Stimulated activated naive CD4-positive, alpha-beta T cell (primary cell): ENCODE data around the gene C9orf153.
"Not testable (repeated sequence)": the region's sequence is repeated elsewhere in the genome, so short reads cannot be mapped to it uniquely, and the experiment has no call there.

Experiments used
- DNase-seq, 6 experiments: peaks; one replicate each; lab custom pipeline; 2025; lab: John Stamatoyannopoulos, UW

The C9orf153 gene

DNA sequence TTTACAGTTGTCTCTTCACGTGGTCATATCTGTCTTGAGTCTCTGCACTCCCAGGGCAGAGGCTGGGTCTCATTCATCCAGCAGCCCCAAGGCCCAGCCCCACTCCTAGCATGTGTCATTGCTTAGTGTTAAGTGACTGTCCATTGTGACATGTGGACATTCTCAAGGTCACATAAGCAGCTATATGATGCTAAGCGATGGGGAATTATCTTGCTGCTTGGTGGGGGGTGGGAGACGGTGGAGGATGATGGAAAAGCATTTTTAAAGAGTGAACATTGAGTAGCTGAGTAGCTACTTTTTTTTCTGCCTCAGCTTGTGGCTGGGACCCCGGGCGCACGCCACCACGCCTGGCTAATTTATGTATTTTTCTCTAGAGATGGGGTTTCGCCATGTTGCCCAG is at the start of gene C9orf153:
Gene C9orf153 (minus strand): TSS at position 101 of the 400 bp plus-strand sequence. CDS start 30,054 bp downstream, outside the sequence.
- no peak for DNase-seq

DNA sequence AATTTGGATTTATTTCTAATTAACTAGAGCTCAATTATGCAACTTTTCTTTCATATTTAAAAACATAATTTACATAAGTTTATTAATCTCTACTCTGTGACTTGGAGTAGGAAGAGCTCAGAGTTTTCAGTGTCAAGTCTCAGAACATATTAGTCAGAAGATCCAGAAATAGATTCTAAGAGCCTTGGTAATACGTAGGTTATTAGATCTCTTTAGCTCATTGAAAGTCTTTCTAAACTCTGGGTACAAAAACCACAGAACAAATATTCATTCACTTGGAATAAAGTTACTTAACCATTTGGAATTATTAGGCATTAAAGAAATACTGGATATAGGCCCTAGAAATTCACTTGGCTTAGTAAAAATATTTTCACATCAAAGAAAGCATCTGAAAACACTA is 49.2 kb upstream of the C9orf153 start:
- no peak for DNase-seq

DNA sequence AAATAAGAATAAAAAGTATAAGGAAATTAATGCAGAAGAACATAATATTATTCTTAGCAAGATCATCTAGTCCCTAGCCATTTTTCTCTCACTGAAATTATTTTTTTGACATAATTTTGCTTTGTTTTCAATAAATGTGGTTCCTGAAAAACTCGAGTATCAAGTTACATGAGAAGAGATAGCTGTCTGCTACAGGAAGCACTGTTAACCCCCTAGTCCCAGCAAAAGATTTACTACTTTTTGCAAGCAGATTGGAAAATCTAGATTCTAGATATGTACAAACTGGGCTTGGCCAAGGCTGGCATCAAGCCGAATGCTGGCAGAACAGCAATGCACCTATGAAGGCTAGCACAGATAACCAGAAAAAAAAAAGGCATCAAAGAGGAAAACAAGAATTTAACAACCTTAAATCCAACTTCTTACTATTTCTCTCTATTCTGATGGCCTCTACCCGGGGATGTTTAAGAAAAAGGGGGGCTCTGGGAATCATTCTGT is 44.8 kb upstream of the C9orf153 start:
- DNase-seq = no peak

DNA sequence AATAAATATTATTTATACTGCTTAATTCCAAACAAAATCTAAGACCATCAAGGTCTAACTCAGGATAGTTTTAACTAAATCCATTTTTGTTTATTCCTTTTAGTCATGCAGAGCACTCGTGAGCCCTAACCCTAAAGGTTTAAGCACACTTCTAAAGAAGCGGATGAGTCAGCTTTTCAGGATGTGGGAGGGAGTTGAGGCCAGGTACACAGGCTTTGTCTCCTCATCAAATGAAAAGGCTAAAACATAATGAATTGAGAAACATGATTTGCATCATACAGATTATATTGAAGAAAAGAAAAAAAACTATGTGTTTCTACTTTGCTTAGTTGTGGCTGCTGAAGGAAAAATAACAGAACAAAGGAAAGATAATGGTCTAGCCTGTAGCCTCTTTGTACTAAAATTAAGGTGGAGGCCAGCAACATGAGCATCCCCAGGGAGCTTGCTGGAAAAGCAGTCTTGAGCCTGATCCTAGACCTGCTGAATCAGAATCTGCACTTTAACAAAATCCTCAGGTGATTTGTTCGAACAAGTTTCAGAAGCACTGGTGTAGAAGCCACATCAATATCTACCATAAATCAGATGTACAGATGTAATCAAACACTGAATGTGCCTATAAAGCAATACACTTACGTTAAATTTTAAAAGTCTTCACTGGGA is 44.0 kb upstream of the C9orf153 start:
- peak in 2 of 6 experiments; percentile 16 to 21 for DNase-seq

DNA sequence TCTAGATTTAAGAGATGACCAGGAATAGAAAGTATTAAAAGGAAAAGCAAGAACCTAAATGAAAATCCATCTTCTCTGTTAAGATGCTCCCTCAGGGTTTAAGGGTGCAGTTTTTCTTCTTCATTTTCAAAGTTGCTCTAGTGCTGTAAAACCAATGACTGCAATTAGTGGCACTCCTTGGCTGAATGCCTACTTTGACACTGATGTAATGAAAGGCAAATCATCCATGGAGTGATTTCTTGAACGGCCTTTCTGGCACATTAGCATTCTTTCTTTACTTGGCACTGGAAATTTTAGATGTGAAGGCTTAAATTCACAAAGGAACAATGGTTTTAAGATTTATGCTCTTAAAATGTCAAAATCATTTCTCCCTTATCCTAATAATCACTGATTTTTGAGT is 42.2 kb upstream of the C9orf153 start:
- no peak for DNase-seq

DNA sequence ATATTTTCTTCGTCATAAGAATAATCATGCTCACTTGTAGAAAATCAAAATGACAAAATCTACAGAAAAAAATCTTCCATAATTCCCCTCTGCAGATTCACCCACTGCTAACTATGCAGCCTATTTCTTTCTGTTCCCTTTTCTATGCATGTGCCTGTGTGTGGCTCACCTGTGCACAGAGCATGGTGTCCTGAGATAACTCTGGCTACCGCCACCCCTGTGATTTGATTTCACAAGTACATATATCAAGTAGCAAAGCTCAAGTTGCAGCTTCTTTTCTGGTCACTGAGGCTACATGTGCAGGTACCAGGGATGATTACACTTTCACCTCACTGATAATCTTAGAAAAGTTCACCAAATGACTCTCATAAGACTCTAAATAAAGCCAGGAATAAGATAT is 41.2 kb upstream of the C9orf153 start:
- DNase-seq = no peak

DNA sequence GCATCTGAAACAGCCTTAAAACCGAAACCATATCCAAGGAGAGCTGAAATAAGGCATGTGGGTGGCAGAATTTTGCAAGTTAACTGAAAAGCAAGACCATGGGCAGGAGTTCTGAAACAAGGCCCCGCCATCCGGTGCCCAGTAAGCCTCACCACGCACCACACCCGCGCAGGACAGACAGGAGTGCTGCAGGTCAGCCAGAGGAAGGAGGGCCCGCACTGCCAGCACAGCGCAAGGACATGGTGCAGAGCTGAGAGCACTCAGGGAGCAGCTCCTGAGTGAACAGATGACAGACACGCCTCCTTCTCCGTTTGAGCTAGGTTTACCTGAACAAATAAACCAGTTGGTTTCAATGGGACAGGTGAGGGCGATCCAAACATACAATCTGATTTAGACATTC is 39.4 kb upstream of the C9orf153 start:
- no peak for DNase-seq

DNA sequence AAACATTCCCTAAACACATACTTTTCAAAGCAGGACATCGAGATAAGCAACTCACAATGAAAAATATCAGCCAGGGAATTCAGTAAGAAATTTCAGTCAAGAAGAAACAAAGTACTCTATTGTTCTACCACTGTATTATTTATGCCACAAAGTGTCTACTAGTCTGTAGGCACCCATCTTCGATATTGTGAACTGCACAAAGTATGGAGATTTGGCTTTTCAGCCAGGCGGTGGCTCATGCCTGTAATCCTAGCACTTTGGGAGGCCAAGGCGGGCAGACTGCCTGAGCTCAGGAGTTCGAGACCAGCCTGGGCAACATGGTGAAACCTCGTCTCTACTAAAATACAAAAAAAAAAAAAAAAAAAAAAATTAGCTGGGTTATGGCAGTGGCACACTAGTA is 30.9 kb upstream of the C9orf153 start:
- DNase-seq = not testable (repeated sequence)

DNA sequence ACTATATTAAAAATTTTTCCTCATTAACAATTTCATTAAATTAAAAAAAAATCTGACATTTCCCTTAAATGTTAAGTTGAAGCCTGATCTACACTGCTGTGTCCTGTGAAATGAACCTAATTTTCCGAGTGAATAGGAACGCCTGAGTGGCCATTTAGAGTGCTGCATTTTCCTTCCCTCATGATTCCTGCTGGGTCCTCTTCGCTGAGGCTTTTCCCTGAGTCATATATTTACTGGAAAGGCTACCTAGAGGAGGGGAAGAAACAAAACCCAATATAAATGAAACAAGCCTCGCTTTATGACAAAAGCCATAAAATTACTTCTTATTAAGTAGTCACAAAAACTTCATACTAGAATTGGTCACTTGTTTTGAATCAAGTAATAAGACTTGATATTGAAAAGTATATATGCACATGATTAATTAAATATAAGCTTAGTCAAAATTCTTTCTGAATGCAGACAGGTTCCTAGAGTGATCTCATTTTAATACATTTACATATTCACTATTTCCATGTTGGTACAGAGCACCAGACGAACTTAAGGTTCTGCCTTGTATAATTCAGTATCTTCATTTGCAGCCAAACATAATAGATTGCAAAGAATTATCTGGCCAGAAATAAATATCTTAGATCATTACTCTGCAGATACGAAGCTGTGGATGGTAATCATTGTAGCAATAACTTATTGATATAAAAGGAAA is 29.2 kb upstream of the C9orf153 start:
- DNase-seq = no peak

DNA sequence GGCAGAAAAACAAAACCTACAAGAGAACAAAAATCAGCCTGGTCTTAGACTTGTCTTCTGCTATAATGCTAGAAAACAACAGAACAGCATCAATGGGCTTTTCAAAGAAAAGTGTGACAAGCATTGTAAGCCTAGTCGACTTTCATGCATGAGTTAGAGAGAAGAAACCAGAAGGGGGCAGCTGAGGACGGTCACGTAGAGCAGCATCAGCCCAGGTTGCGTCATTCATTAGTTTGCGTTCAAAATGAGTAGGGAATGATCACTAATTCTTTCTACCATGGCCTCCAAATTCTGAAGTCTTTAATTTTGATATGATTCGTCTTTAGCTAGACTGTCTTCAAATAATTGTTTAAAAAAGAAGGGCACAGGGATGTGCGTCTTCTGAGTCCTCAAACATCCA is 27.6 kb upstream of the C9orf153 start:
- peak in 2 of 6 experiments; percentile 5 to 12 for DNase-seq

DNA sequence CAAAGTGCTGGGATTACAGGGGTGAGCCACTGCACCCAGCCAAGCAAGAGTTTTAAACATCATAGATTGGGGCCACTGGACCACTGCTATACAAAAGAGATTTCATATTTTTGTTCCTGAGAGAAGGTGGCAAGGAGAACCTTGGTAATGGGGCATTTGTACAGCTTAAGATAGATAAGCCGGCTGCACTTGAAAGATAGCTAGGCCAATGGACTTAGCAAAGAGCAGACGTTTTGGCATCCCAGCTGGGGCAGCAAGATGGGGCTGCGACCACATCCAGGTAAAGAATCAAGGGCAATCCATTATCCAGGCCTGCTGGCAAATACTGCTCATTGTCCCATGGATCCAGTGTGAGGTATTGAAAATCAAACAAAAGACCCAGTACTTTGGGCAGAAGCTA is 26.8 kb upstream of the C9orf153 start:
- no peak for DNase-seq

DNA sequence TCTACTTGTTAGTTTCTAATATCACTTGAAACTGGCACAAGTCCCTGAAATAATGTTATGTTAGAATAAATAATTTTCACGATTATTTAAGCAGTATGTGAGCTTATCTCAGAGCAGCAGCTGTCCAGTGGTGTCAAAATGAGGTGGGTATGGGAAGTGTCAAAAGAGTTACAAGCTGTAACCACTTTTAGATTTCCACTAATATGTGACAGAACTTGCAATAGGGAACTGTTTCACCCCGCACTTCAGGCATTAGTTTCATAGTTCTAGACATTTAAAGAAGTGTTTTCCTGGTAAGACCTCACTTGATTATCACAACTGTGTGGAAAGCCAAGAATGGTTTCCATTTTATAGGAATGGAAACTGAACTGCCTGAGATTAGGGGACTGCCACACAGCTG is 25.8 kb upstream of the C9orf153 start:
- DNase-seq = no peak

DNA sequence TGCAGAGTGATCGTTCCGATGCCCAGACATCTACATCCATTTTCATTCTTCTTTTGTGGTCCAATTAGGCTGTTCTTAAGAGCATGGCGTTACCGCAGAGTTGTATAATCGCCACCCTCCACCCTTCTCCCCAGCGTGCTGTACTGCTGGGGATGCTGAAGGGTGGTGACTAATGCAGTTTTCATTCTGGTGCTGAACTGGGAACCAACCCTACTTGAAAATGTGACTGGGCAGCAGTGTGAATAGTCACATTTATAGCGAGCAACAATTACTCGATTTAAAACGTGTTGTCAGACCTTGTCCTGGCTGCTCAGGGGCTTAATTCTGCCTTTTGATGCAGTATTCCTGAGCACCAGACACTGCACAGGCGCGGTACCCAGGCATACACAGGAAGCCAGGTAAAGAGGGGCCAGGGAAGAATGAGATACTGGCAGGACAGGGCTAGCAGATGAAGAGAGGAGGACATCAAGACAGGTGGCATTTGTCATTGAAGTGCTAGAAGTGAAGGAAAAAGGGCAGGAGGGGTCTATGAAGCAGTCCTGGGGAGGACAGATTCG is 23.6 kb upstream of the C9orf153 start:
- no peak for DNase-seq

DNA sequence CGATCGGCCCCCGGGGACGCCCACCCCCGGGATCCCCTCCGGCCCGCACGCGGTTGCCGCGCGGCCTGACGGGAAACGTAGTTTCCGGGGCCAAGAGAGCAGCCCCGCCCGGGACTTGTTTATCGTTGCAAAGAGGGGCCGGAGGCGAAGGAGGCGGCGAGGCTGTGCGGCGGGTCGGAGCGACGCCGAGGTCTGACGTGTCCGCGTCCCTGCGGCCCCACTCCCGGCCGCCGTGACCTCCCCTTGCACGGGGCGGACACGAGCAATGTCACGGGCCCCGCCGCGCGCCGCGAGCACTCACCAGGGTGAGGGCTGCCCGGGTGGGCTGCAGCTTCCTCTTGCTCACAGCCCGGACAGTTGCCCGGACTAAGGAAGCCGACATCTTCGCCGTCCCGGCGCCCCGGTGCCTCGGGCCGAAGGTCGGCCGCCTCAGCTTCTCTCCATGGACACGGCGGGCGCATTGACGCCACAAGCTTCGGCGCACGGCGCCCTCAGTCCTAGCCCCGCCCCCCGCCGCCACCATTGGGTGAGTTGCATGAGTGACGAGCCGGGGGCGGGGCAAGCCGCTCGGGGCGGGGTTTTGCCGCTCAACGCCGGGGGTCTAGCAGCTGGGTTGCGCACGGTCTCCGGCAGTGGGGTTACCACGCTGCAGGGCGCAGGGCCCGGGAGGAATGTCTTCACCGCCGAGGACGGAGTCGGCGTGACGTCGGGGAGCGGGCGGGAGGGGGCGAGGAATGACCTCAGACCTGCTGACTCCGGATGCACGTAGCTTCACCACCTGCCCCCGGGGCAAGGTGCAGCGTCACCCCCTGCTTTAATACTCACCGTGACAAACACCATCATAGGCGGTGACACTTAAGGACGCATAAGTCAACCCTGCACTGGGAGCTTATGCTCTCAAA is 22.9 kb upstream of the C9orf153 start, which contains the start of gene ISCA1:
Gene ISCA1 (minus strand): TSS at position 462 of the 902 bp plus-strand sequence. CDS start 80 bp downstream, at position 382.
- peak; percentile 95 to 99 (median 98) for DNase-seq

DNA sequence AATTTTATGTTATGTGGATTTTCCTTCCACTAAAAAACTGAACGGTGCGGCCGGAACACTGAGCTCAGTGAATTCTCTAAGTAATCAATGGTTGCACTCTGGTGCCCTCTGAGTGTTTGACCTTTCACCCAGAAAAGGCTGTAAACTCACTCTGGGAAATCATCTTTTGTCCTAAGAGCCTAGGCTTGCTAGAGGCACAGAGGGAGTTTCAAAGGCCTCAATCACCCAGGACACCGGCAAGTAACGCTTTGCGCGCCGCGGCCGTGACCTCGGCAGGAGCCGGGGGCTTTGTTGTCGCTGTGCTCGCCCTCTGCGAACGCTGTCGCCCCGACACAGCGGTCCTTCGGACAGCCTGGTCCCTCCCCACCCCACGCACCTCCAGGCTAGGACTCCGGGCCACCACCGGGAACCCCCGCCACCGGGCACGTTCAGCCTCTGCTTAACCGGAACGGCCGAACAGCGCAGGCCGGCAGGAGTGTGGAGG is 22.2 kb upstream of the C9orf153 start:
- DNase-seq = no peak

DNA sequence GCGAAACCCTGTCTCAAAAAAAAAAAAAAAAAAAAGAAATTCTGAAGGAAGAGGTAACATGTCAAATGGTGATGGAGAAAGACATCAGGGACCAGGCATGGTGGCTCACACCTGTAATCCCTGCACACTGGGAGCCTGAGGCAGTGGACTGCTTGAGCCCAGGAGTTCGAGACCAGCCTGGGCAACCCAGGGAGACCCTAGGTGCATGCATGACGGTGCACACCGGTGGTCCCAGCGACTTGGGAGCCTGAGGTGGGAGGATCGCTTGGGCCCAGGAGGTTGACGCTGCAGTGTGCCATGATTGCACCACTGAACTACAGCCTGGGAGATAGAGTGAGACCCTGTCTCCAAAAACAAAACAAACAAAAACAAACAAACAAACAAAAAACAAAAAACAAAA is 21.1 kb upstream of the C9orf153 start:
- no peak for DNase-seq

DNA sequence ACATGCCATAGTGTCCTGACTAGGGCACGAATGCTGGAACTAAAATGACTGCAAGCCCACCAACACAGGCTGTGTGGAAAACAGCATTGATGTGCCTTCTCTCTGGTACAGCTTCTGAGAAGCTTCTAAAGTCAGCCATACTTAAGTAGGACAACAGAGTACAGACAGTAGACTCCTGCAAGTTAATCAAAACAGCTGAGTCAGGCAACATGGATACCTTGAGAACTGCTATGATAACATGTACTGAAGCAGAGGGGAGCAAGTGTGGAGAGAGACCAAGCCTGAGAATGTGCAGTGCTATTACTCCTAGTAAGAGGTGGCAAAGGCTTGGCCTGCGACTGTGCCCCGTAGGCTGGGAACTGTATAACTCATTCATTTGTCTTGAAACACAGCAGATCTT is 20.4 kb upstream of the C9orf153 start:
- DNase-seq = no peak

DNA sequence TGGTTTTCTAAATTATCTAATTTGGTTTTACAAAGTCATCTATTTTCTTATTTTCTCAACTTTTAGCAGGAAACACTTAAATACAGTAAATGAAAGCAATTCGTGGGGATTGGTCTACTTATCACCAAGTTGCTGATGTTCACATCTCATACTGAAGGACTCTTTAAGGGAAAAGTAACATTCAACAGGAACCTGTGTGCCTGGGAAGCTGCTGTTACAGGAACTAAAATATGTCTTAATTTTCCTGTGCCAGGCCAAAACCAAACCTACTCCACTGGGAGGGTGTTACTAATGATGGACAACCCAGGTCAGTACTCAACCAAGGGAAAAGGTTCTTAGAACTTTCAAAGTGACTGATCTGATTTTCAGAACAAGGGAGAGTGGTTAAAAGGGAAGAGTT is 17.6 kb upstream of the C9orf153 start:
- no peak for DNase-seq

DNA sequence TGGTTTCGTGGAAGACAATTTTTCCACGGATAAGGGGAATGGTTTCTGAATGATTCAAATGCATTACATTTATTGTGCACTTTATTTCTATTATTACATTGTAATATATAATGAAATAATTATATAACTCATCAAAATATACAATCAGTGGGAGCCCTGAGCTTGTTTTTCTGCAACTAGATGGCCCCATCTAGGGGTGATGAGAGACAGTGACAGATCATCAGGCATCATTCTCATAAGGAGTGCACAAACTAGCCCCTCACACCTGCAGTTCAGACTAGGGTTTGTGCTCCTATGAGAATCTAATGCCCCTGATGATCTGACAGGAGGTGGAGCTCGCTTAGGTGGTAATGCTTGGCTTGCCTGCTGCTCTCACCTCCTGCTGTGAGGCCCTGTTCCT is 16.5 kb upstream of the C9orf153 start:
- no peak for DNase-seq

DNA sequence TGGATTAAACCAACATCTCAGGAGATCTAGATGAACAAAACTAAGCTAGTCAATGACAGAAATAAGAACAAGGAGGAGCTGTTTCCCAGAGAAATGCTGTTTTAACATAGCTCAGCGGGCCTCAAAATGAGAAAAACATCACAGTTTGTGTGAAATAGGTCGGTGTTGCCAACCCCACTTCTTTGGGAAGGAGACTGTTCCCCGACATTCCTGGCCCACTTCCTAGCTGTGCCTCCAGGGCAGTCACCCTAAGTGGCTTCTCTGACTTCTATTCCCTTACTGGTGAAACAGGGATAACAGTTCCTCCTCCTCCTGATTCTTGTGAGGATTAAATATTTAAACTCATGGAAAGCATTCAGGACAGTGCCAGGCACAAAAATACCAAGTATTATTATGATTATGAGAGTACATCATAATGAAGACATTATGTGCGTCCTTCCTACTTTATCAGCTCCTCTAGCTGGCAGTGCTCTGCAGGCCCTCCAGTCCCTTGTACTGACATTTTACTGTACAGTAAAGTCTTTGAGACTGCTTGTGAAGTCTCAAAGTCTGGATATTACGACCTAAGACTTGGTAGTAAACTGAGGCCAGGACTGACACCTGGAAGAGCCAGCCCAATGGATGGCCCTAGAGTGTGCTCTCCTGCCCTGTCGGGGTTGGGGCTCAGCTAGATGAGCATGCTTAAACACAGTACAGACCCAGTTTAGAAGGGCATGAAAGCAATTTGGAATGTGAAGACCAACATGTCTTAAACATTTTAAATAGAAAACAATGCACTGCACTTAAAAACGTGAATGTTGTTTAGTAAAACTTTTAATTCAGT is 15.6 kb upstream of the C9orf153 start:
- no peak for DNase-seq

DNA sequence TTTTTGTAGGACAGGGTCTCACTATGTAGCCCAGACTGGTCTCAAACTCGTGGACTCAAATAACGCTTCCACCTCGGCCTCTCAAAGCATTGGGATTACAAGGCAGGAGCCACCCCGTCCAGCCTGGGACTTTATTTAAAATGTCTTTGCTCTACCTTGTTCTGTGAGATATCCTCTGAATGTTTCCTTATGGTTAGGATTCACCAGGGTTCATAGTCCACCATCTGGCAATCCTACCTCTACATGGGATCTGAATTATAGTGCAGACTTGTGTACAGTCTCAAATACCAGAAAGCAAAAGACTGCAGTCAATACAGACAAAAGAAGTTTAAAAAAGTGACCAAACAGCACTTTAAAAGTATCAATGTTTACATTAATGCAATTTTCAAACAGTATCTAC is 12.8 kb upstream of the C9orf153 start:
- no peak for DNase-seq
